Gastrocnemius medialis (tissue), 4 donors: ENCODE results near the gene TBRG4. TPM values are rescaled to one million over a fixed set of nuclear protein-coding genes. Genes with fewer than 3 reads are reported as not detected.

Experiments used
- ATAC-seq, 2 donors: fragments of 150-250 bp; one replicate each; pipeline ENCODE4 v1.9.1; 2016
- DNase-seq, 2 donors: peaks; one replicate each; pipeline ENCODE4 v3.0.0-alpha.2; 2019
- H3K27ac ChIP-seq, 4 donors: fragments of 200-600 bp; sonication (generic); 1 replicate in 1 of 4; 2 replicates in 3 of 4; pipeline ENCODE4 v1.5.1; 2016 to 2018; ENCODE audit warnings: mild to moderate bottlenecking in 2 of 4, moderate library complexity in 1 of 4
- H3K27me3 ChIP-seq, 3 donors: fragments of 200-600 bp; sonication (generic) in 2 of 3; 1 replicate in 1 of 3; 2 replicates in 2 of 3; pipeline versions ENCODE4 v1.5.1 to v1.6.0; 2016 to 2019; ENCODE audit warnings: mild to moderate bottlenecking in 1 of 3, moderate library complexity in 1 of 3
- H3K36me3 ChIP-seq, 2 donors: fragments of 200-600 bp; sonication (generic) in 1 of 2; one replicate each; pipeline ENCODE4 v1.5.1; 2017 to 2018
- H3K4me1 ChIP-seq, 2 donors: fragments of 200-600 bp; sonication (generic) in 1 of 2; one replicate each; pipeline ENCODE4 v1.5.1; 2016 to 2017; ENCODE audit warnings: mild to moderate bottlenecking in 2 of 2
- H3K4me3 ChIP-seq, 4 donors: fragments of 200-600 bp; sonication (generic) in 3 of 4; 1 replicate in 1 of 4; 2 replicates in 3 of 4; pipeline ENCODE4 v1.5.1; 2016 to 2019; ENCODE audit warnings: mild to moderate bottlenecking in 2 of 4
- H3K9me3 ChIP-seq, 3 donors: fragments of 200-600 bp; sonication (generic) in 2 of 3; 1 replicate in 1 of 3; 2 replicates in 2 of 3; pipeline ENCODE4 v1.5.1; 2016 to 2019
- POLR2A ChIP-seq, 2 donors: fragments of 450-650 bp; IDR thresholded peaks; one replicate each; pipeline ENCODE4 v1.6.1; 2017; ENCODE audit warnings: antibody characterized with exemption in 2 of 2, mild to moderate bottlenecking in 2 of 2, moderate library complexity in 2 of 2
- in situ Hi-C, 4 donors: fragments of 200-750 bp; cut with MboI; loops; one replicate each; pipeline versions ENCODE4 v1.15.0 to v1.8.0; 2017; ENCODE audit warnings: low sequenced_read_pairs in 4 of 4
- intact Hi-C: fragments of 100-400 bp; cut with DNase I; formaldehyde crosslinking; loops from one replicate; pipeline ENCODE4 v1.15.1; 2023; ENCODE audit warnings: low total_unique reads
- total RNA-seq, 4 donors: library from RNA; depleted of rRNA; stranded (reverse); fragments of >200 nt; gene quantifications; one replicate each; pipeline versions ENCODE4 v1.1.0 to v1.2.3, GENCODE V29; 2016
- TF ChIP-seq, protein P1 (sequence below), 5 experiments: fragments of 450-650 bp in 3 of 5; fragments of 200-600 bp in 2 of 5; sonication (generic) in 2 of 5; IDR thresholded peaks in 4 of 5; conservative IDR thresholded peaks in 1 of 5; 1 replicate in 4 of 5; 2 replicates in 1 of 5; pipeline ENCODE4 v1.5.1; 2016 to 2019; ENCODE audit warnings: antibody characterized with exemption in 5 of 5, mild to moderate bottlenecking in 3 of 5, moderate library complexity in 3 of 5

The TBRG4 gene
- total RNA-seq, 4 donors from 2014 or later, result 74.3 to 105 (median 92.7) TPM

DNA sequence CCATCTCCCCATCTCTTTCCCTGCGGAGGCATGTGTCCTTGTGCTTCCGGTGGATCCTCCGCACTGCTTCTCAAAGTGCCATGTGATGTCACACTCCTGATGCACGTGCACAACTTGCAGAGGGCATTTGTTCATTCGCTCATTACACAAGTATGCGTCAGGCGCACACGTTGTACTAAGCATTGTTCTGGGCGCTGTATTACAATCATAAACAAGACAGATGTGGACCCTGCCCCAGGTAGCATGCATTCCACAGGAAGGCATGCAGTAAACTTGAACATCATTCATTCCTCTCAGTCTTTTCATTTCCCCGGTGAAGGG is 37.1 kb upstream of the TBRG4 start:
- Histone ChIP-seq H3K36me3 (no peaks in the 10 kb centered on the region), H3K27ac (no peak overlapping the region), H3K4me3 (no peak overlapping the region), H3K4me1 (no peaks in the 10 kb centered on the region), H3K27me3 (peaks cover 0 to 2% (median 0%) of the 10 kb centered on the region in 3 donors), H3K9me3 (no peaks in the 10 kb centered on the region)
- ATAC-seq (no peak), DNase-seq (peak in 1 of 2 donors; percentile 8)
- in situ Hi-C loops, result loop anchor here in 1 of 4 donors (25.0 kb wide), 1 partner anchor 286 kb away; no protein-coding TSS in a partner anchor
- TF ChIP-seq, protein P1, sequence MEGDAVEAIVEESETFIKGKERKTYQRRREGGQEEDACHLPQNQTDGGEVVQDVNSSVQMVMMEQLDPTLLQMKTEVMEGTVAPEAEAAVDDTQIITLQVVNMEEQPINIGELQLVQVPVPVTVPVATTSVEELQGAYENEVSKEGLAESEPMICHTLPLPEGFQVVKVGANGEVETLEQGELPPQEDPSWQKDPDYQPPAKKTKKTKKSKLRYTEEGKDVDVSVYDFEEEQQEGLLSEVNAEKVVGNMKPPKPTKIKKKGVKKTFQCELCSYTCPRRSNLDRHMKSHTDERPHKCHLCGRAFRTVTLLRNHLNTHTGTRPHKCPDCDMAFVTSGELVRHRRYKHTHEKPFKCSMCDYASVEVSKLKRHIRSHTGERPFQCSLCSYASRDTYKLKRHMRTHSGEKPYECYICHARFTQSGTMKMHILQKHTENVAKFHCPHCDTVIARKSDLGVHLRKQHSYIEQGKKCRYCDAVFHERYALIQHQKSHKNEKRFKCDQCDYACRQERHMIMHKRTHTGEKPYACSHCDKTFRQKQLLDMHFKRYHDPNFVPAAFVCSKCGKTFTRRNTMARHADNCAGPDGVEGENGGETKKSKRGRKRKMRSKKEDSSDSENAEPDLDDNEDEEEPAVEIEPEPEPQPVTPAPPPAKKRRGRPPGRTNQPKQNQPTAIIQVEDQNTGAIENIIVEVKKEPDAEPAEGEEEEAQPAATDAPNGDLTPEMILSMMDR (IDR thresholded peaks at IDR 0.05 in 4 of 5, conservative IDR thresholded peaks at IDR 0.05 in 1 of 5), result no peak
- TF ChIP-seq POLR2A (IDR thresholded peaks at IDR 0.05), result no peak
- intact Hi-C loops, result no loop called here

DNA sequence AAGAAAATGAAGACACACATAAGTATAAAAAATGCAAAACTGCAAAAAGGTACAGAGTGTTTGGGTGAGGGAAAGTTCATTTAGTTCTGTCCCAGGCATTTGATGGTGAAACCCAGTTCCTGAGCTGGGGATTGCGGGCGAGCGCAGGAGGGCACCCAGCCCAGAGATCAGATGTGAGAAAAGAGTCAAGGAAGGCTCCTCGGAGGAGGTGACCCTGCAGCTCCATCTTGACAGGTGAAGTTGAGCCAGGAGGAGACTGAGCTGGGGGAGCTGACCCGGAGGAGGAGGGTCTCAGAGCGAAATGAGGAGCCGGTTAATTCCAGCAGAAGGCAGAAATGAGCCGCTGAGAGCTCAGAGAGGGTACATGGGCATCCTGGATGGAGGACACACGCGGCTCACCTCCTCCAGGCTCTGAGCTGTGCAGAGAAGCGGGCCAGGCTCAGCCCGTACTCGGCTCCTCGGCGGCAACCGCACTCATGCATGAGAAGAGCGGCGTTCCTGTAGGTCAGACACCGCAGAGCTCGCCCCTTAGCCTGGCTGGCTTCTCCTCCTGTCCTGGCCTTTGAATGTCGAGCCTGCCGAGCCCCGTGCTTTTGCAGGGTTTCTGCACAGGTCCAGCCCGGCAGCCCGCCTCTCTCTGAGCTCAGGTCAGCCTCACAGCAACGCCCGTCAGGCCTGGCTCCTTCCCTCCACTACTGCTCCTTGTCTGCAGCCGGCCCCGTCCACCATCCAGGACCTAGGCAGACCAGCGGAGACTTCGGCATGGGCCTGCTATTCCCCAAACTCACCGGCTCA is 36.6 kb upstream of the TBRG4 start:
- H3K9me3 ChIP-seq, result no peaks in the 10 kb centered on the region
- no peak overlapping the region for H3K27ac ChIP-seq
- H3K27me3 ChIP-seq, result peaks cover 0 to 2% (median 0%) of the 10 kb centered on the region in 3 donors
- H3K36me3 ChIP-seq, result no peaks in the 10 kb centered on the region
- in situ Hi-C loops (loop anchor here in 1 of 4 donors (25.0 kb wide), 1 partner anchor 286 kb away; no protein-coding TSS in a partner anchor), intact Hi-C loops (no loop called here)
- ATAC-seq (no peak), DNase-seq (no peak)
- no peak for TF ChIP-seq POLR2A (IDR thresholded peaks at IDR 0.05)
- TF ChIP-seq, protein P1 (IDR thresholded peaks at IDR 0.05 in 4 of 5, conservative IDR thresholded peaks at IDR 0.05 in 1 of 5), result no peak
- no peaks in the 10 kb centered on the region for H3K4me1 ChIP-seq
- H3K4me3 ChIP-seq, result no peak overlapping the region

DNA sequence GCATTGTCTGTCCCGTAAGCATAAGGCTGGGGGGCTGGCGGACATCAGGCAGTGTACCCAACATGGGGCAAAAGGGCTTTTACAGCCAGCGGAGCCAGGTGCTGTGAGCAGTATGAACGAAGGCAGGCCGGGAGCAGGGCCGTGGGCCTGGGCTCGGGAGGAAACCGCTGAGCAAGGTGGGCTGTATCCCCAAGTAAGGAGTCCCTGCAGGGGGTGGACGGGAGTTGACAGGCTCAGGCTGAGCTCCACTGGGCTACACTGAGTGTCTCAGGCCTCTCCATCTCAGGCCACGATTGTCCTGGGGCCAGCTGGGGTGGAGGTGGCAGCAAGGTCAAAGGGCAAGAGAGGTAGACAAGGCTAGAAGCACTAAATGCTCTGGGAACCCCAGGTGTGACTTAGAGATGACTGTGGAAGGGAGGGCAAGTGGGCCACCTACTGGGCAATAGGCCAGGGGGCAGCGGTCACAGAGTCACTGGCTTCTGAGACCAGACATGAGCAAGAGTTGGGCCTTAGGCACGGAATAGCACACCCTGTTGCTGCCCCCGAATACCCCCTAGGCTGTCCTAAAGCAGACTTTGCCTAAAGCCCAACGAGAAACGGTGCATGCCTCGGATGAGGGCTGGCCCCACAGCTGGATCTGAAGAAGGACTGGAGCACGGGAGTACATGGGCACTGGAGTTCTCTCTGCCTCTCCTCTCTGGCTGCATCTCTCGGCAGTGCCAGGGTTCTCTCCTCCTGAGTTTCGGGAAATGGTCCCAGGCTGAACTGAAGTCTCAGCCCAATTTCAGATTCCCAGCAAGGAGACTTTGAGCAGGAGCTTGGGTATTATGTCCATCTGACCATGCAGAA is 35.3 kb upstream of the TBRG4 start:
- ATAC-seq (no peak), DNase-seq (no peak)
- Histone ChIP-seq H3K9me3 (no peaks in the 10 kb centered on the region), H3K27me3 (peaks cover 0 to 2% (median 0%) of the 10 kb centered on the region in 3 donors), H3K4me1 (no peaks in the 10 kb centered on the region), H3K4me3 (no peak overlapping the region), H3K36me3 (no peaks in the 10 kb centered on the region), H3K27ac (no peak overlapping the region)
- in situ Hi-C loops (loop anchor here in 1 of 4 donors (25.0 kb wide), 1 partner anchor 284 kb away; no protein-coding TSS in a partner anchor), intact Hi-C loops (no loop called here)
- TF ChIP-seq, protein P1 (IDR thresholded peaks at IDR 0.05 in 4 of 5, conservative IDR thresholded peaks at IDR 0.05 in 1 of 5), result no peak
- TF ChIP-seq POLR2A (IDR thresholded peaks at IDR 0.05), result no peak

DNA sequence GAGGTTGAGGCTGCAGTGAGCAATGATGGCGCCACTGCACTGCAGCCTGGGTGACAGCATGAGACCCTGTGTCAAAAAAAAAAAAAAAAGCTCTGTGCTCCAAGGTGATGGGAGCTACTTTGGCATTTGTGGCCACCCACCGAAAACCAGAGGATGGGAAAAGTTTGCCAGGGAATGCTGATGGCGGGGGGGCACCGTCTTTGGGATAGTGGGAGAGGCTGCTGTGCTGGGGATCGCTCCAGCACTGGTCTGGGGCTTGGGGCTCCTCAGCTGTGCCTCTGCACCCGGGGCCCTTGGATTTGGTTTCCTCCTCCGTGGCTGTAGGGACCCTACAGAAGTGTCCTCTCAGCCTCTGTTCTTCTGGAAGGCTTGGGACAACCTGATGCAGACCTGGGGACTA is 34.4 kb upstream of the TBRG4 start:
- TF ChIP-seq, protein P1 (IDR thresholded peaks at IDR 0.05 in 4 of 5, conservative IDR thresholded peaks at IDR 0.05 in 1 of 5), result no peak
- no peak for TF ChIP-seq POLR2A (IDR thresholded peaks at IDR 0.05)
- peak in 1 of 2 donors; percentile 1 for DNase-seq
- in situ Hi-C loops, result loop anchor here in 1 of 4 donors (25.0 kb wide), 1 partner anchor 284 kb away; no protein-coding TSS in a partner anchor

More for the DNA sequence above, 34.4 kb upstream of the TBRG4 start:
- Histone ChIP-seq H3K27ac (no peak overlapping the region), H3K4me1 (no peaks in the 10 kb centered on the region), H3K27me3 (peaks cover 0 to 2% (median 0%) of the 10 kb centered on the region in 3 donors), H3K36me3 (no peaks in the 10 kb centered on the region), H3K4me3 (no peak overlapping the region), H3K9me3 (no peaks in the 10 kb centered on the region)
- intact Hi-C loops, result no loop called here
- ATAC-seq, result no peak
